ENCODE results near the gene QKI. TPM values are rescaled to one million over a fixed set of nuclear protein-coding genes. Genes with fewer than 3 reads are reported as not detected.
A peak's percentile ranks its signal among the peaks of the same experiment; 100 is the strongest.

The QKI gene
- total RNA-seq, 1 donor from 2014 or later: 204 TPM

DNA sequence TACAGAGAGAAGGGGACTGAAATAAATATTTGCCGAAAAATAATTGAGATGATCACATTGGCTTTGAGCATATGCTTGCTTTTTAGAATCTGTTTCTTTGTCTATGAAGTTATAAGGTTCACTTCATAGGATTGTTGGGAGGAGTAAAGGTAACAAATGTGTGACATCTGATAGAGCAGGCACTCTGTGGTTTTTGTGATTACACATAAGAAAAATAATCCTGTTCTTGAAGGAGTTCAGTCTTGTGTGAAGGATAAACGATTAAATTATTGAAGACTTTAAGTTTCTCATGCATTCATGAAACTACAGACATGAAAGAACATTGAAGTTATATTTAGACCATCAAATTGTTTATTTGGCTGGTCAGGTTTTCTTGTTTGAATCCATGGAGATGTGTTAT is 45.0 kb downstream of the QKI start:
- H3K4me3 ChIP-seq (ENCODE audit: insufficient read depth, low read depth, low read length): no peak overlapping the region
- H3K27me3 ChIP-seq (ENCODE audit: insufficient read depth, low read length): no peaks in the 10 kb centered on the region
- H3K36me3 Mint-ChIP-seq (ENCODE audit: low read depth, unreplicated experiment): peaks cover 2% of the 10 kb centered on the region
- no peak for TF ChIP-seq EZH2 (IDR thresholded peaks at IDR 0.05; ENCODE audit: insufficient read depth, low read length)
- TF ChIP-seq, protein P1, sequence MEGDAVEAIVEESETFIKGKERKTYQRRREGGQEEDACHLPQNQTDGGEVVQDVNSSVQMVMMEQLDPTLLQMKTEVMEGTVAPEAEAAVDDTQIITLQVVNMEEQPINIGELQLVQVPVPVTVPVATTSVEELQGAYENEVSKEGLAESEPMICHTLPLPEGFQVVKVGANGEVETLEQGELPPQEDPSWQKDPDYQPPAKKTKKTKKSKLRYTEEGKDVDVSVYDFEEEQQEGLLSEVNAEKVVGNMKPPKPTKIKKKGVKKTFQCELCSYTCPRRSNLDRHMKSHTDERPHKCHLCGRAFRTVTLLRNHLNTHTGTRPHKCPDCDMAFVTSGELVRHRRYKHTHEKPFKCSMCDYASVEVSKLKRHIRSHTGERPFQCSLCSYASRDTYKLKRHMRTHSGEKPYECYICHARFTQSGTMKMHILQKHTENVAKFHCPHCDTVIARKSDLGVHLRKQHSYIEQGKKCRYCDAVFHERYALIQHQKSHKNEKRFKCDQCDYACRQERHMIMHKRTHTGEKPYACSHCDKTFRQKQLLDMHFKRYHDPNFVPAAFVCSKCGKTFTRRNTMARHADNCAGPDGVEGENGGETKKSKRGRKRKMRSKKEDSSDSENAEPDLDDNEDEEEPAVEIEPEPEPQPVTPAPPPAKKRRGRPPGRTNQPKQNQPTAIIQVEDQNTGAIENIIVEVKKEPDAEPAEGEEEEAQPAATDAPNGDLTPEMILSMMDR (IDR thresholded peaks at IDR 0.05; ENCODE audit: insufficient read depth, low read depth, low read length): no peak
- no peaks in the 10 kb centered on the region for H3K9me3 ChIP-seq (ENCODE audit: insufficient read depth, low read depth, low read length)
- peaks cover 69% of the 10 kb centered on the region for H3K4me1 Mint-ChIP-seq (ENCODE audit: low read depth, unreplicated experiment)
- DNase-seq (ENCODE audit: low read depth) (peak; percentile 76), FAIRE-seq (peak; percentile 32)
- H4K20me1 ChIP-seq (ENCODE audit: insufficient read depth, low read length): peaks cover 69% of the 10 kb centered on the region
- no peaks in the 10 kb centered on the region for H3K9me3 Mint-ChIP-seq (ENCODE audit: unreplicated experiment)
- H3K9ac ChIP-seq (ENCODE audit: low read length): peak overlapping the region; percentile 85
- H3K27ac ChIP-seq (ENCODE audit: low read depth, low read length): peak overlapping the region; percentile 87
- no peak overlapping the region for H2AFZ ChIP-seq (ENCODE audit: low read depth, low read length)
- peaks cover 97% of the 10 kb centered on the region for H3K79me2 ChIP-seq (ENCODE audit: insufficient read depth, low read length)
- H3K36me3 ChIP-seq (ENCODE audit: insufficient read depth, low read length): peaks cover 6% of the 10 kb centered on the region
- H3K27ac Mint-ChIP-seq (ENCODE audit: unreplicated experiment): peak overlapping the region; percentile 74
- H3K4me3 Mint-ChIP-seq (ENCODE audit: unreplicated experiment): no peak overlapping the region
- H3K27me3 Mint-ChIP-seq (ENCODE audit: low read depth, unreplicated experiment): no peaks in the 10 kb centered on the region
- H3K4me2 ChIP-seq (ENCODE audit: low read length): peak overlapping the region; percentile 92
- peaks cover 39% of the 10 kb centered on the region for H3K4me1 ChIP-seq (ENCODE audit: insufficient read depth, low read length)

- peak overlapping the region; percentile 91 for H3K27ac Mint-ChIP-seq (ENCODE audit: unreplicated experiment)
- Histone ChIP-seq H3K79me2 (ENCODE audit: insufficient read depth, low read length) (peaks cover 97% of the 10 kb centered on the region), H3K9me3 (ENCODE audit: insufficient read depth, low read depth, low read length) (no peaks in the 10 kb centered on the region), H3K9ac (ENCODE audit: low read length) (peak overlapping the region; percentile 85), H3K4me2 (ENCODE audit: low read length) (peak overlapping the region; percentile 92), H3K27ac (ENCODE audit: low read depth, low read length) (peak overlapping the region; percentile 87), H3K36me3 (ENCODE audit: insufficient read depth, low read length) (peaks cover 3% of the 10 kb centered on the region), H3K27me3 (ENCODE audit: insufficient read depth, low read length) (no peaks in the 10 kb centered on the region), H3K4me3 (ENCODE audit: insufficient read depth, low read depth, low read length) (peak overlapping the region; percentile 65), H3K4me1 (ENCODE audit: insufficient read depth, low read length) (peaks cover 36% of the 10 kb centered on the region), H4K20me1 (ENCODE audit: insufficient read depth, low read length) (peaks cover 68% of the 10 kb centered on the region), H2AFZ (ENCODE audit: low read depth, low read length) (no peak overlapping the region)
- peak overlapping the region; percentile 76 for H3K4me3 Mint-ChIP-seq (ENCODE audit: unreplicated experiment)
- peaks cover 2% of the 10 kb centered on the region for H3K36me3 Mint-ChIP-seq (ENCODE audit: low read depth, unreplicated experiment)
- no peaks in the 10 kb centered on the region for H3K9me3 Mint-ChIP-seq (ENCODE audit: unreplicated experiment)
- H3K27me3 Mint-ChIP-seq (ENCODE audit: low read depth, unreplicated experiment): no peaks in the 10 kb centered on the region
- TF ChIP-seq, protein P1 (IDR thresholded peaks at IDR 0.05; ENCODE audit: insufficient read depth, low read depth, low read length): no peak
- no peak for TF ChIP-seq EZH2 (IDR thresholded peaks at IDR 0.05; ENCODE audit: insufficient read depth, low read length)
- FAIRE-seq (peak; percentile 37), DNase-seq (ENCODE audit: low read depth) (peak; percentile 63)
- H3K4me1 Mint-ChIP-seq (ENCODE audit: low read depth, unreplicated experiment): peaks cover 68% of the 10 kb centered on the region
These were observed 45.8 kb downstream of the QKI start for GRCh38 chr6:163460307-163460782.

GRCh38 chr6:163461696-163462095 is 47.2 kb downstream of the QKI start:
- H3K79me2 ChIP-seq (ENCODE audit: insufficient read depth, low read length): peaks cover 96% of the 10 kb centered on the region
- no peak for FAIRE-seq

More at GRCh38 chr6:163461696-163462095, 47.2 kb downstream of the QKI start:
- TF ChIP-seq, protein P1 (IDR thresholded peaks at IDR 0.05; ENCODE audit: insufficient read depth, low read depth, low read length): no peak
- TF ChIP-seq EZH2 (IDR thresholded peaks at IDR 0.05; ENCODE audit: insufficient read depth, low read length): no peak
- H3K4me1 ChIP-seq (ENCODE audit: insufficient read depth, low read length): peaks cover 36% of the 10 kb centered on the region
- peaks cover 59% of the 10 kb centered on the region for H3K4me1 Mint-ChIP-seq (ENCODE audit: low read depth, unreplicated experiment)
- H3K36me3 Mint-ChIP-seq (ENCODE audit: low read depth, unreplicated experiment): peaks cover 2% of the 10 kb centered on the region
- H3K36me3 ChIP-seq (ENCODE audit: insufficient read depth, low read length): no peaks in the 10 kb centered on the region
- H3K27ac ChIP-seq (ENCODE audit: low read depth, low read length): peak overlapping the region; percentile 8
- H2AFZ ChIP-seq (ENCODE audit: low read depth, low read length): no peak overlapping the region
- no peaks in the 10 kb centered on the region for H3K9me3 ChIP-seq (ENCODE audit: insufficient read depth, low read depth, low read length)
- peak overlapping the region; percentile 4 for H3K27ac Mint-ChIP-seq (ENCODE audit: unreplicated experiment)
- peak overlapping the region; percentile 38 for H3K4me2 ChIP-seq (ENCODE audit: low read length)
- no peak overlapping the region for H3K4me3 Mint-ChIP-seq (ENCODE audit: unreplicated experiment)
- no peaks in the 10 kb centered on the region for H3K27me3 Mint-ChIP-seq (ENCODE audit: low read depth, unreplicated experiment)
- peak overlapping the region; percentile 85 for H3K9ac ChIP-seq (ENCODE audit: low read length)
- no peaks in the 10 kb centered on the region for H3K9me3 Mint-ChIP-seq (ENCODE audit: unreplicated experiment)
- no peaks in the 10 kb centered on the region for H3K27me3 ChIP-seq (ENCODE audit: insufficient read depth, low read length)
- no peak overlapping the region for H3K4me3 ChIP-seq (ENCODE audit: insufficient read depth, low read depth, low read length)
- DNase-seq (ENCODE audit: low read depth): no peak
- peaks cover 62% of the 10 kb centered on the region for H4K20me1 ChIP-seq (ENCODE audit: insufficient read depth, low read length)
